Colonic mucosa (tissue), 4 donors: ENCODE results near the gene CHRNA4. TPM values are rescaled to one million over a fixed set of nuclear protein-coding genes. Genes with fewer than 3 reads are reported as not detected.
"Not testable (repeated sequence)": the region's sequence is repeated elsewhere in the genome, so short reads cannot be mapped to it uniquely, and the experiment has no call there.

Experiments
- DNase-seq: peaks from one replicate; pipeline ENCODE4 v3.0.0-alpha.2; 2020
- H3K27ac ChIP-seq: fragments of 200-600 bp; one replicate; pipeline ENCODE4 v1.8.0; 2021
- H3K27me3 ChIP-seq: fragments of 200-600 bp; one replicate; pipeline ENCODE4 v1.8.0; 2021
- H3K36me3 ChIP-seq: fragments of 200-600 bp; one replicate; pipeline ENCODE4 v1.8.0; 2021
- H3K4me1 ChIP-seq: fragments of 200-600 bp; one replicate; pipeline ENCODE4 v1.8.0; 2021; ENCODE audit warnings: mild to moderate bottlenecking
- H3K4me3 ChIP-seq: fragments of 200-600 bp; one replicate; pipeline ENCODE4 v1.8.0; 2021
- H3K9ac ChIP-seq, 2 donors: one replicate each; pipeline ENCODE4 v1.7.0; 2013; ENCODE audit warnings: control low read depth in 2 of 2, low read depth in 2 of 2, low read length in 2 of 2
- H3K9me3 ChIP-seq: fragments of 200-600 bp; one replicate; pipeline ENCODE4 v1.8.0; 2021
- CTCF ChIP-seq: fragments of 200-600 bp; IDR thresholded peaks from one replicate; pipeline ENCODE4 v1.8.0; 2022; ENCODE audit warnings: antibody characterized with exemption, mild to moderate bottlenecking
- intact Hi-C: fragments of 100-400 bp; cut with DNase I; formaldehyde crosslinking; loops from one replicate; pipeline ENCODE4 v1.14.1; 2022
- total RNA-seq, 2 donors: library from RNA; stranded (reverse); fragmentation: NEBNext Ultra II Directional in 1 of 2; extraction: Animal tissue kit (Norgen Biotek cat#: 25700) in 1 of 2; gene quantifications; one replicate each; pipeline ENCODE4 v1.2.1, GENCODE V29; 2021
- donor health status: healthy.
- donor health status: DM: no; HTN: no; CAD: no.
- donor health status: DM: no; HTN: no; CAD: no.

CHRNA4 gene
- total RNA-seq, 2 donors from 2014 or later, result 0.05 TPM; not detected in 1

GRCh38 chr20:63382551-63383300, 21.6 kb upstream of the CHRNA4 start:
- Histone ChIP-seq H3K9me3 (no peaks in the 10 kb centered on the region), H3K9ac (no peak overlapping the region), H3K27me3 (no peaks in the 10 kb centered on the region), H3K27ac (no peak overlapping the region), H3K4me3 (no peak overlapping the region), H3K36me3 (no peaks in the 10 kb centered on the region), H3K4me1 (no peaks in the 10 kb centered on the region)
- intact Hi-C loops, result loop anchor here (2.0 kb wide), 1 partner anchor 74 kb away; no protein-coding TSS in a partner anchor
- no peak for TF ChIP-seq CTCF
- no peak for DNase-seq

GRCh38 chr20:63381781-63382431, 20.8 kb upstream of the CHRNA4 start:
- intact Hi-C loops, result loop anchor here (2.0 kb wide), 1 partner anchor 73 kb away; no protein-coding TSS in a partner anchor

GRCh38 chr20:63380346-63380870, 19.3 kb upstream of the CHRNA4 start:
- Histone ChIP-seq H3K4me1 (no peaks in the 10 kb centered on the region), H3K9ac (no peak overlapping the region), H3K27ac (no peak overlapping the region), H3K9me3 (no peaks in the 10 kb centered on the region), H3K27me3 (no peaks in the 10 kb centered on the region), H3K4me3 (no peak overlapping the region), H3K36me3 (no peaks in the 10 kb centered on the region)
- intact Hi-C loops, result no loop called here
- no peak for TF ChIP-seq CTCF
- DNase-seq, result no peak

More at GRCh38 chr20:63381781-63382431, 20.8 kb upstream of the CHRNA4 start:
- no peaks in the 10 kb centered on the region for H3K27me3 ChIP-seq
- no peak overlapping the region for H3K9ac ChIP-seq
- no peak overlapping the region for H3K4me3 ChIP-seq
- H3K36me3 ChIP-seq, result no peaks in the 10 kb centered on the region
- H3K9me3 ChIP-seq, result no peaks in the 10 kb centered on the region
- H3K4me1 ChIP-seq, result no peaks in the 10 kb centered on the region
- H3K27ac ChIP-seq, result no peak overlapping the region
- no peak for DNase-seq
- TF ChIP-seq CTCF, result peak; percentile 92

- H3K9ac ChIP-seq, H3K27ac ChIP-seq, H3K4me1 ChIP-seq, H3K4me3 ChIP-seq, H3K9me3 ChIP-seq, intact Hi-C loops, H3K27me3 ChIP-seq, H3K36me3 ChIP-seq, DNase-seq: not testable (repeated sequence)
Observed at GRCh38 chr20:63379872-63380271, 18.7 kb upstream of the CHRNA4 start.

GRCh38 chr20:63379296-63379695, 18.1 kb upstream of the CHRNA4 start:
- Histone ChIP-seq H3K9ac (no peak overlapping the region), H3K36me3 (no peaks in the 10 kb centered on the region), H3K27me3 (no peaks in the 10 kb centered on the region), H3K4me3 (no peak overlapping the region), H3K4me1 (no peaks in the 10 kb centered on the region), H3K27ac (no peak overlapping the region), H3K9me3 (no peaks in the 10 kb centered on the region)
- TF ChIP-seq CTCF, result no peak
- intact Hi-C loops, result no loop called here
- DNase-seq, result no peak

- Histone ChIP-seq H3K27ac (no peak overlapping the region), H3K27me3 (no peaks in the 10 kb centered on the region), H3K36me3 (no peaks in the 10 kb centered on the region), H3K4me1 (no peaks in the 10 kb centered on the region), H3K9me3 (no peaks in the 10 kb centered on the region), H3K4me3 (no peak overlapping the region), H3K9ac (no peak overlapping the region)
- DNase-seq, result no peak
- no peak for TF ChIP-seq CTCF
- intact Hi-C loops, result no loop called here
Observed at GRCh38 chr20:63378626-63379025, 17.5 kb upstream of the CHRNA4 start.
